HCT116 (cell line): ENCODE results near the gene MED9. TPM values are rescaled to one million over a fixed set of nuclear protein-coding genes. Genes with fewer than 3 reads are reported as not detected.

Experiments used
- ATAC-seq: fragments of 200-7000 bp; cut with Tn5 transposase; 2 replicates; pipeline ENCODE4 v1.9.1; 2020; ENCODE audit warnings: mild to moderate bottlenecking, moderate library complexity
- BruUV-seq: library from RNA; stranded (reverse); fragments of 400-500 nt; replicated peaks from 2 replicates; lab custom pipeline; 2021; lab: Mats Ljungman, UMichigan
- CTCF ChIA-PET: fragments of 300-600 bp; sonication (Branson Sonifier 250); formaldehyde crosslinking; loops from one replicate; lab custom pipeline; 2021; ENCODE audit warnings: antibody characterized with exemption; lab: Charles Lee
- POLR2A ChIA-PET: fragments of 300-600, 350-600 bp; sonication (Branson Sonifier 250); formaldehyde crosslinking; loops from one replicate; lab custom pipeline; 2021; ENCODE audit warnings: antibody characterized with exemption; lab: Charles Lee
- RAD21 ChIA-PET, 2 experiments: fragments of 300-600 bp; sonication (Branson Sonifier 250); formaldehyde crosslinking; loops; one replicate each; lab custom pipeline; 2023; ENCODE audit warnings: low total read pairs in 2 of 2; ENCODE audit not compliant: uncharacterized antibody in 2 of 2, unreplicated experiment in 2 of 2, low non-redundant PET in 1 of 2; lab: Charles Lee
- DNase-seq: peaks from one replicate; pipeline ENCODE4 v3.0.0-alpha.2; 2010; ENCODE audit warnings: low read depth, low spot score
- H2AFZ ChIP-seq: fragments of 200-600 bp; shearing (Covaris generic), sonication (generic); 2 replicates; pipeline ENCODE4 v1.6.1; 2017; ENCODE audit warnings: low read depth, mixed run types, mixed read lengths, antibody characterized with exemption, low read length; ENCODE audit not compliant: poor library complexity, severe bottlenecking
- H3K27ac ChIP-seq: 2 replicates; pipeline ENCODE4 v1.5.1; 2012; ENCODE audit warnings: low read depth, low read length
- H3K27me3 ChIP-seq: fragments of 200-600 bp; sonication (generic); 2 replicates; pipeline ENCODE4 v1.6.1; 2016; ENCODE audit warnings: mixed run types, low read length, mixed read lengths; ENCODE audit not compliant: insufficient read depth
- H3K36me3 ChIP-seq, 2 experiments: fragments of 200-500 bp in 1 of 2; fragments of 200-600 bp in 1 of 2; sonication (Bioruptor generic) in 1 of 2; sonication (generic) in 1 of 2; 2 replicates each; pipeline versions ENCODE4 v1.5.1 to v1.6.1; 2014 to 2016; ENCODE audit warnings: low read length in 2 of 2, inconsistent platforms in 1 of 2, mixed read lengths in 1 of 2, mixed run types in 1 of 2; ENCODE audit not compliant: insufficient read depth in 2 of 2, control insufficient read depth in 1 of 2
- H3K4me1 ChIP-seq, 2 experiments: fragments of 200-600 bp in 1 of 2; sonication (generic) in 1 of 2; 2 replicates each; pipeline versions ENCODE4 v1.5.1 to v1.6.1; 2012 to 2017; ENCODE audit warnings: low read length in 2 of 2, inconsistent platforms in 1 of 2, mild to moderate bottlenecking in 1 of 2, mixed read lengths in 1 of 2, mixed run types in 1 of 2, moderate library complexity in 1 of 2; ENCODE audit not compliant: insufficient read depth in 2 of 2, control insufficient read depth in 1 of 2
- H3K4me2 ChIP-seq: fragments of 200-600 bp; sonication (generic); 2 replicates; pipeline ENCODE4 v1.6.1; 2017; ENCODE audit warnings: mixed run types, low read length, mixed read lengths
- H3K4me3 ChIP-seq, 2 experiments: fragments of 200-600 bp in 1 of 2; sonication (generic) in 1 of 2; replicated peaks in 1 of 2; 2 replicates each; pipeline ENCODE4 v1.5.1; 2011 to 2016; ENCODE audit warnings: low read length in 2 of 2, control low read depth in 1 of 2, low read depth in 1 of 2, mild to moderate bottlenecking in 1 of 2, mixed read lengths in 1 of 2, mixed run types in 1 of 2
- H3K79me2 ChIP-seq: fragments of 200-600 bp; sonication (generic); 2 replicates; pipeline ENCODE4 v1.6.1; 2017; ENCODE audit warnings: mild to moderate bottlenecking, mixed run types, low read length, moderate library complexity, mixed read lengths; ENCODE audit not compliant: insufficient read depth
- H3K9ac ChIP-seq: fragments of 200-600 bp; sonication (generic); 2 replicates; pipeline ENCODE4 v1.6.1; 2016; ENCODE audit warnings: low read length, mixed read lengths
- H3K9me2 ChIP-seq: fragments of 200-600 bp; sonication (generic), shearing (Covaris generic); 2 replicates; pipeline ENCODE4 v1.6.1; 2017; ENCODE audit warnings: mixed run types, mild to moderate bottlenecking, moderate library complexity; ENCODE audit not compliant: insufficient read depth
- H3K9me3 ChIP-seq, 2 experiments: fragments of 200-500 bp in 1 of 2; fragments of 200-600 bp in 1 of 2; sonication (Bioruptor generic) in 1 of 2; sonication (generic) in 1 of 2; 2 replicates each; pipeline ENCODE4 v1.6.1; 2014 to 2017; ENCODE audit warnings: low read length in 2 of 2, mixed read lengths in 2 of 2, inconsistent platforms in 1 of 2, low read depth in 1 of 2, mild to moderate bottlenecking in 1 of 2, mixed run types in 1 of 2, moderate library complexity in 1 of 2; ENCODE audit not compliant: control insufficient read depth in 1 of 2, insufficient read depth in 1 of 2
- H4K20me1 ChIP-seq: fragments of 200-600 bp; sonication (generic), shearing (Covaris generic); 2 replicates; pipeline ENCODE4 v1.6.1; 2017; ENCODE audit warnings: mixed run types, mild to moderate bottlenecking, moderate library complexity; ENCODE audit not compliant: insufficient read depth
- CTCF ChIP-seq, 3 experiments: fragments of 200-600 bp in 1 of 3; sonication (generic) in 1 of 3; IDR thresholded peaks in 2 of 3; conservative IDR thresholded peaks in 1 of 3; 2 replicates each; pipeline ENCODE4 v1.5.1; 2012 to 2017; ENCODE audit warnings: low read depth in 2 of 3, low read length in 2 of 3, antibody characterized with exemption in 1 of 3, borderline replicate concordance in 1 of 3, control low read depth in 1 of 3, mild to moderate bottlenecking in 1 of 3, mixed read lengths in 1 of 3, mixed run types in 1 of 3, moderate library complexity in 1 of 3; ENCODE audit not compliant: insufficient read depth in 1 of 3
- EGR1 ChIP-seq: IDR thresholded peaks from 2 replicates; pipeline ENCODE4 v1.6.1; 2012; ENCODE audit warnings: low read depth
- ELF1 ChIP-seq: IDR thresholded peaks from 2 replicates; pipeline ENCODE4 v1.6.1; 2012; ENCODE audit warnings: low read depth, borderline replicate concordance
- EZH2 ChIP-seq: fragments of 200-600 bp; sonication (generic); IDR thresholded peaks from 2 replicates; pipeline ENCODE4 v1.6.1; 2017; ENCODE audit warnings: antibody characterized with exemption, mixed run types
- POLR2A ChIP-seq: IDR thresholded peaks from 2 replicates; pipeline ENCODE4 v1.7.0; 2011; ENCODE audit warnings: borderline replicate concordance; ENCODE audit not compliant: insufficient read depth, insufficient read length; ENCODE audit errors: extremely low read depth
- SP1 ChIP-seq: IDR thresholded peaks from 2 replicates; pipeline ENCODE4 v1.6.1; 2012; ENCODE audit warnings: low read depth
- ZNF274 ChIP-seq: fragments of 200-500 bp; sonication (Bioruptor generic); IDR thresholded peaks from 2 replicates; pipeline ENCODE4 v1.6.1; 2014; ENCODE audit warnings: mild to moderate bottlenecking, low read depth, low read length, inconsistent platforms
- intact Hi-C: fragments of 100-400 bp; cut with micrococcal nuclease; formaldehyde crosslinking; loops from 2 replicates; pipeline ENCODE4 v1.10.0; 2022
- total RNA-seq: library from RNA; stranded (reverse); gene quantifications from one replicate; pipeline ENCODE4 v1.2.1, GENCODE V29; 2021; ENCODE audit not compliant: unreplicated experiment

The MED9 gene
- total RNA-seq, 1 experiment from 2014 or later, result 13.9 TPM

DNA sequence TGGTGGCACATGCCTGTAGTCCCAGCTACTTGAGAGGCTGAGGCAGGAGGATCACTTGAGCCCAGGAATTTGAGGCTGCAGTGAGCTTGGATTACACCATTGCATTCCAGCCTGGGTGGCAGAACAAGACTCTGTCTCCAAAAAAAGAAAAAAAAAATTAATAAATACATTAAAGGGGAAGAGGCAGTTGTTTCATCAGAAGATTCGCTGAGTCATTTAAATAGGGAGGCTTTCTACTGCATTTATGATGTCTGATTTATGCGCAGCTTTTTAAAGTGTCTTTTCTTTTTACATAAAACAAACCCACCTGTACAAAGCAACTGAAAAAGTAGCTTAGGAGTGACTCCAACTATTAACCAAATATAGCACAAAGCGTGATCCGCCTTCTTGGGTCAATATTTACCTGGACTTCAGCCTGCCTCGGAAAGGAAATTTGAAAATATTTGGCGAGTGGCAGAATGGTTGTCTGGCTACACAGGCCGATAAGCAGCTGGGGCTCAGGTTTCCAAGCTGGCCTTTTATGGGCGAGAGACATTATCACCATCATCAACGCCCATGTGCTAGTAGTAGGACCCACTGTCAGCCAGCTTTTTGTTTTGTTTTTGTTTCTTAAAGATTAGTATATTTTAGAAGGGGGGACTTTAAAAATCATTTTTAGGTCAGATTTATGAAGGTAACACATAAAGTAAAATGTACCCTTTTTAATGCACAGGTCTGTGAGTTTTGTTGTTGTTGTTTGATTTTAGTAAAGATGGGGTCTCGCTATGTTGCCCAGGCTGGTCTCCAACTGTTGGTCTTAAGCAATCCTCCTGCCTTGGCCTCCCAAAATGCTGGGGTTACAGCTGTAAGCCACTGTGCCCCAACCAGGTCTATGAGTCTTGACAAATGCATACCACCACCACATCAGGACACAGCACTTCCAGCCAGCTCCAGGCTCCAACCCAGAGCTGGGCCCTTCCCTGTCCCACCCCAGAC is 61.9 kb downstream of the MED9 start:
- H3K27ac ChIP-seq, result no peak overlapping the region
- H3K4me2 ChIP-seq, result no peak overlapping the region

More for the DNA sequence above, 61.9 kb downstream of the MED9 start:
- H3K9ac ChIP-seq, result no peak overlapping the region
- no peaks in the 10 kb centered on the region for H3K36me3 ChIP-seq
- ATAC-seq (no peak), DNase-seq (no peak)
- H3K4me1 ChIP-seq, result no peaks in the 10 kb centered on the region
- CTCF ChIA-PET, result interaction anchor here (1.1 to 1.6 kb wide), 2 partner anchors 30 to 42 kb away, joined by 3 to 4 read pairs; partner anchors contain the start of gene RASD1
- H3K9me2 ChIP-seq, result no peaks in the 10 kb centered on the region
- H4K20me1 ChIP-seq, result no peaks in the 10 kb centered on the region
- no peak overlapping the region for H2AFZ ChIP-seq
- no peaks in the 10 kb centered on the region for H3K79me2 ChIP-seq
- H3K4me3 ChIP-seq, result no peak overlapping the region
- H3K9me3 ChIP-seq, result no peaks in the 10 kb centered on the region
- H3K27me3 ChIP-seq, result no peaks in the 10 kb centered on the region
- RAD21 ChIA-PET, result no interaction called here
- TF ChIP-seq SP1, result no peak
- no peak for TF ChIP-seq ELF1
- no peak for TF ChIP-seq EZH2
- TF ChIP-seq POLR2A, result no peak
- TF ChIP-seq EGR1, result no peak
- TF ChIP-seq ZNF274, result no peak
- no peak for TF ChIP-seq CTCF (IDR thresholded peaks at IDR 0.05 in 2 of 3, conservative IDR thresholded peaks at IDR 0.05 in 1 of 3; ENCODE audit: borderline replicate concordance in 1 of 3, insufficient read depth in 1 of 3, low read depth in 2 of 3, low read length in 2 of 3)
- POLR2A ChIA-PET, result no interaction called here
- intact Hi-C loops, result no loop called here
- no TSS peak for BruUV-seq
